Pancreas (tissue), 10 donors: ENCODE results near the gene CMC1. TPM values are rescaled to one million over a fixed set of nuclear protein-coding genes. Genes with fewer than 3 reads are reported as not detected.

ENCODE experiments used
- ATAC-seq, 4 donors: fragments of 200-7000 bp; cut with Tn5 transposase; one replicate each; pipeline versions ENCODE4 v1.8.0 to v1.9.1; 2020; ENCODE audit warnings: mild to moderate bottlenecking in 4 of 4, moderate library complexity in 4 of 4
- DNase-seq, 6 donors: peaks; one replicate each; pipeline ENCODE4 v3.0.0-alpha.2; 2020
- FAIRE-seq: peaks from 2 replicates; lab custom pipeline; 2012; peaks lifted over from hg19 to GRCh38; lab: Jason Lieb, UNC
- H3K27ac ChIP-seq, 4 donors: fragments of 200-600 bp; sonication (generic); 1 replicate in 3 of 4; 2 replicates in 1 of 4; pipeline versions ENCODE4 v1.5.0 to v1.8.0; 2020
- H3K27me3 ChIP-seq, 4 donors: fragments of 200-600 bp; one replicate each; pipeline ENCODE4 v1.8.0; 2021
- H3K36me3 ChIP-seq, 3 donors: fragments of 200-600 bp; sonication (generic) in 1 of 3; one replicate each; pipeline versions ENCODE4 v1.5.0 to v1.8.0; 2020 to 2021
- H3K4me1 ChIP-seq, 3 donors: fragments of 200-600 bp; one replicate each; pipeline ENCODE4 v1.8.0; 2021
- H3K4me3 ChIP-seq, 4 donors: fragments of 200-600 bp; sonication (generic) in 2 of 4; one replicate each; pipeline versions ENCODE4 v1.5.0 to v1.8.0; 2020 to 2021
- H3K9me3 ChIP-seq, 4 donors: fragments of 200-600 bp; one replicate each; pipeline ENCODE4 v1.8.0; 2021
- CTCF ChIP-seq, 4 donors: fragments of 200-600 bp; sonication (generic) in 3 of 4; IDR thresholded peaks; one replicate each; pipeline versions ENCODE4 v1.5.0 to v1.8.0; 2021; ENCODE audit warnings: antibody characterized with exemption in 4 of 4
- WGBS, 2 donors: extraction: QIAGEN DNeasy Blood & Tissue Kit; methylation state at CpG; one replicate each; pipeline ENCODE4 v1.1.7; 2013; 5-methylcytosine and 5-hydroxymethylcytosine counted together
- intact Hi-C, 3 donors: fragments of 100-400 bp; cut with DNase I; formaldehyde crosslinking; loops; one replicate each; pipeline versions ENCODE4 v1.11.1 to v1.14.2; 2022
- polyA plus RNA-seq, 2 donors: library from polyadenylated mRNA; stranded (reverse); fragments of 200-250 nt; gene quantifications; one replicate each; pipeline ENCODE4 v1.2.3, GENCODE V29; 2013
- total RNA-seq, 6 donors: library from RNA; stranded (reverse); fragmentation: NEBNext Ultra II Directional in 4 of 6; extraction: Animal tissue kit (Norgen Biotek cat#: 25700) in 4 of 6; gene quantifications; one replicate each; pipeline versions ENCODE4 v1.2.1 to v1.2.4, GENCODE V29; 2021 to 2023
- donor health status: healthy with polysubstance abuse.
- donor health status: DM: no; HTN: no; CAD: no; lungs with moderate emphysema.
- donor health status: DM: no; HTN: no; CAD: no.
- donor health status: control.
- donor health status: control.
- donor health status: Bipolar disorder and iron deficiency.
- donor health status: DM: yes; HTN: yes; CAD: no.
- donor health status: DM: no; HTN: no; CAD: no.
- donor health status: DM: no; HTN: no; CAD: no.
- donor health status: DM: yes; HTN: yes; CAD: no.

Gene CMC1
- total and polyA plus RNA-seq, 8 donors: 4.3 to 23.9 (median 7.7) TPM

- 62 to 65% methylated on average over 3 of the region's 3 CpGs for WGBS, 2 donors
- H3K27ac ChIP-seq: no peak overlapping the region
Measured at GRCh38 chr3:28243424-28244106, 2.1 kb downstream of the CMC1 start.

GRCh38 chr3:28244491-28244890 is 3.1 kb downstream of the CMC1 start:
- WGBS, 2 donors: 83 to 88% methylated on average over 8 of the region's 8 CpGs
- Histone ChIP-seq H3K27me3 (no peaks in the 10 kb centered on the region), H3K4me3 (no peak overlapping the region)

More at GRCh38 chr3:28243424-28244106, 2.1 kb downstream of the CMC1 start:
- ATAC-seq (no peak), FAIRE-seq (no peak), DNase-seq (no peak)
- Histone ChIP-seq H3K9me3 (no peaks in the 10 kb centered on the region), H3K4me1 (peaks cover 0 to 23% (median 5%) of the 10 kb centered on the region in 3 donors), H3K4me3 (no peak overlapping the region), H3K27me3 (no peaks in the 10 kb centered on the region), H3K36me3 (no peaks in the 10 kb centered on the region)
- TF ChIP-seq CTCF (IDR thresholded peaks at IDR 0.05): no peak
- intact Hi-C loops: no loop called here

GRCh38 chr3:28247286-28247685 is 5.9 kb downstream of the CMC1 start:
- FAIRE-seq (no peak), ATAC-seq (peak in 3 of 4 donors; percentile 22 to 39 (median 28)), DNase-seq (no peak)
- no peak for TF ChIP-seq CTCF (IDR thresholded peaks at IDR 0.05)
- H3K27me3 ChIP-seq: no peaks in the 10 kb centered on the region
- H3K9me3 ChIP-seq: no peaks in the 10 kb centered on the region
- 79 to 97% methylated on average over 1 of the region's 1 CpG for WGBS, 2 donors
- H3K4me1 ChIP-seq: peaks cover 0 to 18% (median 5%) of the 10 kb centered on the region in 3 donors
- H3K4me3 ChIP-seq: no peak overlapping the region
- H3K27ac ChIP-seq: no peak overlapping the region
- intact Hi-C loops: no loop called here
- no peaks in the 10 kb centered on the region for H3K36me3 ChIP-seq

More at GRCh38 chr3:28244491-28244890, 3.1 kb downstream of the CMC1 start:
- DNase-seq (no peak), ATAC-seq (no peak), FAIRE-seq (no peak)
- intact Hi-C loops: no loop called here
- TF ChIP-seq CTCF (IDR thresholded peaks at IDR 0.05): no peak
- H3K36me3 ChIP-seq: no peaks in the 10 kb centered on the region
- no peak overlapping the region for H3K27ac ChIP-seq
- no peaks in the 10 kb centered on the region for H3K9me3 ChIP-seq
- H3K4me1 ChIP-seq: peaks cover 0 to 23% (median 5%) of the 10 kb centered on the region in 3 donors

GRCh38 chr3:28250999-28251398 is 9.6 kb downstream of the CMC1 start:
- Histone ChIP-seq H3K4me3 (no peak overlapping the region), H3K36me3 (no peaks in the 10 kb centered on the region), H3K27me3 (no peaks in the 10 kb centered on the region), H3K27ac (no peak overlapping the region), H3K4me1 (peaks cover 0 to 15% (median 5%) of the 10 kb centered on the region in 3 donors), H3K9me3 (no peaks in the 10 kb centered on the region)
- ATAC-seq: peak in 1 of 4 donors; percentile 30
- no peak for FAIRE-seq
- DNase-seq: no peak
- WGBS, 2 donors: 71 to 74% methylated on average over 3 of the region's 3 CpGs
- TF ChIP-seq CTCF (IDR thresholded peaks at IDR 0.05): no peak
- intact Hi-C loops: no loop called here

GRCh38 chr3:28252001-28252431 is 10.6 kb downstream of the CMC1 start:
- Histone ChIP-seq H3K27me3 (no peaks in the 10 kb centered on the region), H3K4me1 (peaks cover 0 to 7% (median 2%) of the 10 kb centered on the region in 3 donors), H3K36me3 (no peaks in the 10 kb centered on the region), H3K4me3 (no peak overlapping the region), H3K27ac (no peak overlapping the region), H3K9me3 (no peaks in the 10 kb centered on the region)
- FAIRE-seq: no peak
- WGBS, 2 donors: 89 to 94% methylated on average over 3 of the region's 3 CpGs
- intact Hi-C loops: no loop called here
- TF ChIP-seq CTCF (IDR thresholded peaks at IDR 0.05): no peak
- ATAC-seq: no peak
- no peak for DNase-seq
